DMS53 (cell line): ENCODE measurements around the gene PAM.
"Not testable (repeated sequence)": the region's sequence is repeated elsewhere in the genome, so short reads cannot be mapped to it uniquely, and the experiment has no call there.

Experiments
- DNase-seq: peaks from one replicate; lab custom pipeline; 2025; lab: John Stamatoyannopoulos, UW

The PAM gene

GRCh38 chr5:102941111-102941510 is 186.0 kb downstream of the PAM start:
- no peak for DNase-seq

GRCh38 chr5:102946414-102946813 is 191.3 kb downstream of the PAM start:
- no peak for DNase-seq

- DNase-seq, result no peak
Measured at GRCh38 chr5:102946971-102947370, 191.9 kb downstream of the PAM start.

GRCh38 chr5:102955488-102955887 is 200.4 kb downstream of the PAM start:
- DNase-seq, result no peak

- DNase-seq, result no peak
Measured at GRCh38 chr5:102956599-102956998, 201.5 kb downstream of the PAM start.

GRCh38 chr5:102957141-102957540 is 202.0 kb downstream of the PAM start:
- no peak for DNase-seq

GRCh38 chr5:102958481-102959011 is 203.4 kb downstream of the PAM start:
- DNase-seq, result peak; percentile 78

GRCh38 chr5:102959055-102959454 is 203.9 kb downstream of the PAM start:
- peak; percentile 9 for DNase-seq

- DNase-seq, result no peak
Measured at GRCh38 chr5:102961671-102962070, 206.6 kb downstream of the PAM start.

- DNase-seq, result no peak
Measured at GRCh38 chr5:102965653-102966052, 210.5 kb downstream of the PAM start.

GRCh38 chr5:102969641-102970040 is 214.5 kb downstream of the PAM start:
- DNase-seq, result no peak

GRCh38 chr5:102971676-102972293 is 216.7 kb downstream of the PAM start:
- DNase-seq, result peak; percentile 50

- no peak for DNase-seq
Measured at GRCh38 chr5:102974177-102974576, 219.1 kb downstream of the PAM start.

GRCh38 chr5:102975045-102975444 is 219.9 kb downstream of the PAM start:
- DNase-seq, result no peak

- no peak for DNase-seq
Measured at GRCh38 chr5:102975457-102976182, 220.5 kb downstream of the PAM start.

- no peak for DNase-seq
Measured at GRCh38 chr5:102981957-102982635, 227.0 kb downstream of the PAM start.

GRCh38 chr5:102986074-102986473 is 231.0 kb downstream of the PAM start:
- no peak for DNase-seq

GRCh38 chr5:102988459-102988858 is 233.4 kb downstream of the PAM start:
- no peak for DNase-seq

- no peak for DNase-seq
Measured at GRCh38 chr5:102991802-102992201, 236.7 kb downstream of the PAM start.

GRCh38 chr5:102996011-102996575 is 241.0 kb downstream of the PAM start:
- no peak for DNase-seq

- DNase-seq, result no peak
Measured at GRCh38 chr5:102998224-102998623, 243.1 kb downstream of the PAM start.

- no peak for DNase-seq
Measured at GRCh38 chr5:102999191-102999590, 244.1 kb downstream of the PAM start.

GRCh38 chr5:102999621-103000020 is 244.5 kb downstream of the PAM start:
- DNase-seq, result not testable (repeated sequence)
